ENCODE measurements around the gene DIO3.

The DIO3 gene

GRCh38 chr14:101540481-101541462 is 20.5 kb upstream of the DIO3 start:
- H3K27me3 ChIP-seq (ENCODE audit: insufficient read depth, low read length) = no peaks in the 10 kb centered on the region
- no peak overlapping the region for H3K27ac ChIP-seq (ENCODE audit: low read depth, low read length, poor library complexity, severe bottlenecking)
- no peak overlapping the region for H3K4me3 ChIP-seq (ENCODE audit: low read depth, low read length, poor library complexity, severe bottlenecking)
- TF ChIP-seq EZH2 (IDR thresholded peaks at IDR 0.05; ENCODE audit: borderline replicate concordance, low read length) = no peak
- TF ChIP-seq CTCF (IDR thresholded peaks at IDR 0.05; ENCODE audit: low read length) = no peak
- H3F3A ChIP-seq (ENCODE audit: insufficient read depth, low read length) = no peaks in the 10 kb centered on the region
- H2AFZ ChIP-seq (ENCODE audit: low read length) = no peak overlapping the region
- no peaks in the 10 kb centered on the region for H3K79me2 ChIP-seq (ENCODE audit: insufficient read depth, low read length)
- no peaks in the 10 kb centered on the region for H3K4me1 ChIP-seq (ENCODE audit: insufficient read depth, low read length, severe bottlenecking)
- H3K9me3 ChIP-seq (ENCODE audit: low read length) = no peaks in the 10 kb centered on the region
- H3K9me2 ChIP-seq (ENCODE audit: low read depth, low read length) = no peaks in the 10 kb centered on the region
- H4K20me1 ChIP-seq (ENCODE audit: insufficient read depth, low read length) = no peaks in the 10 kb centered on the region
- no peak overlapping the region for H3K9ac ChIP-seq (ENCODE audit: low read length)
- no peak overlapping the region for H3K4me2 ChIP-seq (ENCODE audit: low read length)
- H3K36me3 ChIP-seq (ENCODE audit: insufficient read depth, low read length) = no peaks in the 10 kb centered on the region

GRCh38 chr14:101542391-101542790 is 18.9 kb upstream of the DIO3 start:
- Histone ChIP-seq H3F3A (ENCODE audit: insufficient read depth, low read length) (no peaks in the 10 kb centered on the region), H3K79me2 (ENCODE audit: insufficient read depth, low read length) (no peaks in the 10 kb centered on the region), H3K27me3 (ENCODE audit: insufficient read depth, low read length) (no peaks in the 10 kb centered on the region), H3K36me3 (ENCODE audit: insufficient read depth, low read length) (no peaks in the 10 kb centered on the region), H3K4me3 (ENCODE audit: low read depth, low read length, poor library complexity, severe bottlenecking) (no peak overlapping the region), H3K9ac (ENCODE audit: low read length) (no peak overlapping the region), H3K4me1 (ENCODE audit: insufficient read depth, low read length, severe bottlenecking) (no peaks in the 10 kb centered on the region), H3K9me2 (ENCODE audit: low read depth, low read length) (no peaks in the 10 kb centered on the region), H3K4me2 (ENCODE audit: low read length) (no peak overlapping the region), H3K9me3 (ENCODE audit: low read length) (no peaks in the 10 kb centered on the region), H4K20me1 (ENCODE audit: insufficient read depth, low read length) (no peaks in the 10 kb centered on the region), H3K27ac (ENCODE audit: low read depth, low read length, poor library complexity, severe bottlenecking) (no peak overlapping the region), H2AFZ (ENCODE audit: low read length) (no peak overlapping the region)
- TF ChIP-seq CTCF (IDR thresholded peaks at IDR 0.05; ENCODE audit: low read length) = no peak
- no peak for TF ChIP-seq EZH2 (IDR thresholded peaks at IDR 0.05; ENCODE audit: borderline replicate concordance, low read length)

GRCh38 chr14:101543814-101544213 is 17.5 kb upstream of the DIO3 start:
- no peak for TF ChIP-seq EZH2 (IDR thresholded peaks at IDR 0.05; ENCODE audit: borderline replicate concordance, low read length)
- no peak for TF ChIP-seq CTCF (IDR thresholded peaks at IDR 0.05; ENCODE audit: low read length)
- Histone ChIP-seq H3K36me3 (ENCODE audit: insufficient read depth, low read length) (no peaks in the 10 kb centered on the region), H3K9ac (ENCODE audit: low read length) (no peak overlapping the region), H3F3A (ENCODE audit: insufficient read depth, low read length) (no peaks in the 10 kb centered on the region), H3K27ac (ENCODE audit: low read depth, low read length, poor library complexity, severe bottlenecking) (no peak overlapping the region), H3K4me1 (ENCODE audit: insufficient read depth, low read length, severe bottlenecking) (no peaks in the 10 kb centered on the region), H3K27me3 (ENCODE audit: insufficient read depth, low read length) (no peaks in the 10 kb centered on the region), H4K20me1 (ENCODE audit: insufficient read depth, low read length) (no peaks in the 10 kb centered on the region), H3K9me2 (ENCODE audit: low read depth, low read length) (no peaks in the 10 kb centered on the region), H3K4me3 (ENCODE audit: low read depth, low read length, poor library complexity, severe bottlenecking) (no peak overlapping the region), H2AFZ (ENCODE audit: low read length) (no peak overlapping the region), H3K9me3 (ENCODE audit: low read length) (no peaks in the 10 kb centered on the region), H3K79me2 (ENCODE audit: insufficient read depth, low read length) (no peaks in the 10 kb centered on the region), H3K4me2 (ENCODE audit: low read length) (no peak overlapping the region)
